KBM-7 (cell line): Measurements from ENCODE around the gene SLC25A19.
"Not testable (repeated sequence)": the region's sequence is repeated elsewhere in the genome, so short reads cannot be mapped to it uniquely, and the experiment has no call there.

Source experiments
- DNase-seq: peaks from one replicate; pipeline ENCODE4 v3.0.0-alpha.2; 2015
- in situ Hi-C: fragments of 300-500 bp; cut with MboI; formaldehyde crosslinking; loops from 2 replicates; pipeline ENCODE4 v1.14.3; 2020; ENCODE audit warnings: low sequenced_read_pairs, low pct_unique_long_range_greater_than_20kb, mixed read lengths

The SLC25A19 gene

GRCh38 chr17:75307957-75308731, 18.9 kb upstream of the SLC25A19 start:
- in situ Hi-C loops = no loop called here
- DNase-seq = no peak

GRCh38 chr17:75301502-75302206, 12.4 kb upstream of the SLC25A19 start:
- in situ Hi-C loops = no loop called here
- DNase-seq = no peak

- no peak for DNase-seq
- in situ Hi-C loops = no loop called here
These were observed 11.8 kb upstream of the SLC25A19 start for GRCh38 chr17:75301049-75301448.

DNA sequence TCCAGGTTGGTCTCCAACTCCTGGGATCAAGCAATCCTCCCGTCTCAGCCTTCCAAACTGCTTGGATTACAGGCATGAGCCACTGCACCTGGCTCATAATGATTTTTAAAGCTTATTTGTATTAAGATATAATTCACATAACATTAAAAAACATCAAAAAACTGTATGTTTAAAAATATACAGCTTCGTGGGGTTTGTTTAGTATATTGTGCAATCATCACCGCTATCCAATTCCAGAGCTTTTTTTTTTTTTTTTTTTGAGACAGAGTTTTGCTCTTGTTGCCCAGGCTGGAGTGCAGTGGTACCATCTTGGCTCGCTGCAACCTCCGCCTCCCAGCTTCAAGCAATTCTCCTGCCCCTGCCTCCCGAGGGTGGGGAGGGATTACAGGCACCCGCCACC, 11.0 kb upstream of the SLC25A19 start:
- in situ Hi-C loops = no loop called here

DNA sequence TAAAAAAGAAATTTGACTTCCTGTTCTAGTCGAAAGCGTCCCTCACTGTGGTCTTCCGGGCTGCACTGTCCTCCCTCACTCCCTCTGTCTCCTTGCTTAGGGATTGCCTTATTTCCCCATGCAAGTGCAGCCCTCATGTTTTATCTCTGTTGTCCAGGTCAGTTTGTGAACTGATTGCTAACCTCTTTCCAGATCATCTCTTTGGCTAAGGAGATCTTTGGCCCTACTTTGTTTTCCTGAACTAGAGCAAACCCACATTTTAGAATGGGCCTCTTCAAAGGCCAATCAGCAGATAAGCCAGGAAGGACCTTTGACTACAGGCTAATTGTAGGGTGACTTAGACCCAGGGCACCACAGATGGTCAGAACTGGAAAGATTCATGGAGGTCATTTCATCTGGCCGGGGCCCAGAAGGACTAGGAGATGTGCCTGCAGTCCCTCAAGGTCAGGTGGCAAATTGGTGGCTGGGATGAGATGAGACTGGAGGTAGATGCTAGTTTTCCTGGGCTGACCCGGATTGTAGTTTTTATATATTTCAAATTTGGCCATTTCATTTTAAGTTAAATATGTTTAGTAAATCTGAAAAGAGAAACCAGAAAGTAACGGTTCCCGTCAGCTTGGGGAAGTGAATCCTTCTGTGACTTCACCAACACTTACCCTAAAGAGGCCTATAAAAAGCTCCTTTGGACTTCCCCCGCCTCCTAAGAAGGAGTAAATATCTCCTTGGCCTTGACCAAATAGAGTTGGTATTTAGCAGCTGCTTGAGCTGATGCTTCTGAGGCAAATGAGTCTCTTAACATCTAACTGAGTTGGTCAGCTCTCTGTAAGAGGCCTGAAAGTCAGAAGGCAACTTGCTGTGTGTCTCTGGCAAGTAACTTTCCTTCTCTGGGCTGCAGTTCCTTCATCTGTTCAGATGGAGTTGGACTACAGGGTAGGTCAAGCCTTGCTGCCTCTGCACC, 6.2 kb upstream of the SLC25A19 start:
- in situ Hi-C loops = no loop called here
- DNase-seq = no peak

More for the DNA sequence above, 11.0 kb upstream of the SLC25A19 start:
- DNase-seq = no peak

DNA sequence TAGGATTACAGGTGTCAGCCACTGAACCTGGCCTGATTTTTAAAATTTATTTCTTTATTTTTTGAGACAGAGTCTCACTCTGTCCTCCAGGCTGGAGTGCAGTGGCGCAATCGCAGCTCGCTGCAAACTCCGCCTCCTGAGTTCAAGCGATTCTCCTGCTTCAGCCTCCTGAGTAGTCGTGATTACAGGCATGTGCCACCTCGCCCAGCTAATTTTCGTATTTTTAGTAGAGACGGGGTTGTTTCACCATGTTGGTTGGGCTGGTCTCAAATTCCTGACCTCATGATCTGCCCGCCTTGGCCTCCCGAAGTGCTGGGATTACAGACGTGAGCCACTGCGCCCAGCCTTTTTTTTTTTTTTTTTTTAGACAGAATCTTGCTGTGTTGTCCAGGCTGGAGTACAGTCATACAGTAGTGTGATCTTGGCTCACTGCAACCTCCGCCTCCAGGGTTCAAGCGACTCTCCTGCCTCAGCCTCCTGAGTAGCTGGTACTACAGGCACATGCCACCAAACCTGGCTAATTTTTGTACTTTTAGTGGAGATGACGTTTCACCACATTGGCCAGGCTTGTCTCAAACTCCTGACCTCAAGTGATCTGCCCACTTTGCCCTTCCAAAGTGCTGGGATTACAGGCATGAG, 3.7 kb upstream of the SLC25A19 start:
- in situ Hi-C loops, DNase-seq: not testable (repeated sequence)

DNA sequence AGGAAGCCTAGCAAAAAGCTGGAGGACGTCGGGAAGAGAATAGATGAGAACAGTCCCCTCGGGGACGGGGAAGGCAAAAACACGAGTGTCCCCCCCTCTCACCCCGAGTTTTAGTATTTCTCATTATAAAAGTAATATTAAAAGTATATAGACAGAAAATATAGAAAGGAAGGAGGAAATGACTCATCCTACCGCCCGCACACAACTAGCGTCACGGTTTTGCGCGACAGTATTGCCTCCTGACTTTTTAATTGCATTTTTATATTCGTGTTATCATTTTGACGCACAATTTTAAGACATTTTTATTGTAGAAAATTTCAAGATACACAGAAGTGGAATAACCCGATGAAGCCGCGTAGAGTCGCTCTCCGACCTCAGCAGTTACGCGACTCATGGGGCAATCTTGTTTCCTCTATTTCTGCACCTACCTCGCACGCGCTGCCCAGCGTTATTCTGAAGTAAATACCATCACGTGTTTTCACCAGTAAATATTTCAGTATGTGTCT, 652 bp upstream of the SLC25A19 start:
- in situ Hi-C loops = no loop called here
- DNase-seq = peak; percentile 86

GRCh38 chr17:75288770-75289114, 491 bp downstream of the SLC25A19 start:
- in situ Hi-C loops = no loop called here
- peak; percentile 69 for DNase-seq

- in situ Hi-C loops = no loop called here
- no peak for DNase-seq
These were observed 874 bp downstream of the SLC25A19 start for GRCh38 chr17:75288359-75288758.

DNA sequence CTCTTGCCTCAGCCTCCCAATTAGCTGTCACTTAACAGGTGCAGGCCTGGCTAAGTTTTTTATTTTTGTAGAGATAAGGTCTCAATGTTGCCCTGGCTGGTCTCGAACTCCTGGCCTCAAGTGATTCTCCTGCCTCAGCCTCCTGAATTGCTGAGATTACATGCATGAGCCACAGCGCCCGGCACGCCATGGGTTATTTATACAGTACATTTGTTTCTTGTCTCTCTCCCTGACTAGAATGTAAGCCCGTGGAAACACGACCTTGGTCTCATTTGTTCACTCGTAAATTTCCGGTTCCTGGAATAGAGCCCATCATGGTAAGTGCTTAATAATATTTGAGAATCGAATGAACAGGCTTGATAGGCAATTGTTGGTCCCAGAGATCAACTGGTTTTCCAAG, 2.0 kb downstream of the SLC25A19 start:
- no peak for DNase-seq
- in situ Hi-C loops = no loop called here

- DNase-seq = no peak
- in situ Hi-C loops = no loop called here
These were observed 4.1 kb downstream of the SLC25A19 start for GRCh38 chr17:75285123-75285522.

DNA sequence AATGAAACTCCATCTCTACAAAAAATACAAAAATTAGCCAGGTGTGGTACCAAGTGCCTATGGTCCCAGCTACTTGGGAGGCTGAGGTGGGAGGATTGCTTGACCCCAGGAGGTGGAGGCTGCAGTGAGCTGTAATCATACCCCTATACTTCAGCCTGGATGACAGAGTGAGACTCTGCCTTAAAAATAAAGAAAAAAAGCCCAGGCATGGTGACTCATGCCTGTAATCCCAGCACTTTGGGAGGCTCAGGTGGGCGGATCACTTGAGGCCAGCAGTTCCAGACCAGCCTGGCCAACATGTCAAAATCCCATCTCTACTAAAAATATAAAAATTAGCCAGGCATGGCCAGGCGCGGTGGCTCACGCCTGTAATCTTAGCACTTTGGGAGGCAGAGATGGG, 9.0 kb downstream of the SLC25A19 start:
- DNase-seq, in situ Hi-C loops: not testable (repeated sequence)

DNA sequence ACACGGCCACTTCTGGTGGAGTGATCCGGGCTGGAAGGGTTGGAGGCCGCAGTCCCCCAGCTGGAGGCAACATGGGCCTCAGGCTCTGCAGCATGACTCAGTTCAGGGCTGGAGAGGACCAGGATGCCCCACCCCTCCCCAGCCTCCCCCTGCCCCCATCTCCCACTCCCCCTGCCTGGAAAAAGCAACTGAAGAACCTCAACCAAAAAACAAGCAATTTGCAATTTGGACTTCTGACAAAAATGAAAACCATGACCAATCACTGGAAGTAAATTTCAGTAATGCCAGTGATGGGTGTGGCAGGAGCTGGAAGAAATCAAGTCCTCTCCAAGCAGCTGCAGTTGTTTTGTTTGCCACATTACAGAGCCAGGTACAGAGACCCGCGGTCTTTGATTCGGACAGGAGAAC, 11.6 kb downstream of the SLC25A19 start:
- DNase-seq = no peak
- in situ Hi-C loops = no loop called here

GRCh38 chr17:75273977-75274708, 15.1 kb downstream of the SLC25A19 start:
- in situ Hi-C loops = no loop called here
- DNase-seq = no peak

DNA sequence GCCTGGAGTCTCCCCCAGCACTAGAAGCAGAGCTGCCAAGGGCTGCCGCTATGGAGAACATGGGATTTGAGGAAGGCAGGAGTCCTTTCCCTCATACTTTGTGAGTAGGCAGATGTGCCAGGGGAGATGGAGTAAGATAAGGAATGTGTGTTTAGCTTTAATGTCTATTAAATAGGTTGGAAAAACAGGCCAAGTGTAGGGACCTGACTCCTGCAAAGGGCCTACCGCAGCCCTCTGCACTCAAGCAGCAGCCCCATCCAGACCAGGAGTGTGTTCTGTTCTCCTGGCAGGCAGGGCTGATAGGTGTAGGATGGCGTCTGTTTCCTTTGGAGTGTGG, 16.4 kb downstream of the SLC25A19 start:
- no peak for DNase-seq
- in situ Hi-C loops = no loop called here

- in situ Hi-C loops = no loop called here
- no peak for DNase-seq
These were observed 17.0 kb downstream of the SLC25A19 start for GRCh38 chr17:75271955-75272847.

DNA sequence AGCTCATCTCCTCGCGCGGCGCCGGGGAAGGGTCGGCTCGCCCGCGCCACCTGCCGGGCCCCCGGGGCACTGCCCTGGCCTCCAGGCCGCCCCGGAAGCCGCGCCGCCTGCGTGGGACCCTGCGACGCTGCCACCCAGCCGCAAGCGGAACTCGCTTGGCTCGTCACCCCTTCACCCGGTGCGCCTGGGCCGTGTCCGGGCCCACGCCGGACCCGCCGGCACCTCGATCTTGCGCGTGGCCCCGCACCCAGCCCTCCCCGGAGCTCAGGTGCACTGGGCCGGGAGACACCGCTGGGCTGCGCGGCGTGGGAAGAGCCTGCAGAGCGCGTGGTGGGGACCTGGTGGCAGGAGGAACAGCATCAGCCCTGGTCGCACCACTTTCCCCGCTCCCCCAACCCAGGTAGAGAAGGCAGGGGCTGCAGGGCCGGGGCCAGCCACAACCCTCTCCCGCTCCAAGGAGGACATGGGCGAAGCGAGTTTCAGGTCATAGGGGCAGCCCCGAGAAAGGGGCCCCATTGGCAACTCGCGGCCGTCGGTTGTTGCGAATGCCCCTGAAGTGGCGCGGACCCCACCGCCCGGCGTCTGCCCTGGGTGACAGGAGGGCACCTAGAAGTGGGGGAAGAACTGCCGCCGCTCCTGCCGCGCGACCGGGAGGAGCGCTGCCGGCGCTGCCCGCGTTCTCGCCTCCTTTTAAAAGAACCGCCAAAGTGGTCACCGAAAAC, 17.8 kb downstream of the SLC25A19 start:
- in situ Hi-C loops = no loop called here
- DNase-seq = peak; percentile 78
